Fibroblast of mammary gland (primary cell): ENCODE data around the gene FBLN2.

Experiments used
- DNase-seq: peaks from one replicate; pipeline ENCODE4 v3.0.0-alpha.2; 2010; ENCODE audit warnings: low read depth
- H3K4me3 ChIP-seq: 2 replicates; pipeline ENCODE4 v1.5.1; 2011; ENCODE audit warnings: low read depth, mild to moderate bottlenecking, low read length, moderate library complexity; ENCODE audit not compliant: control insufficient read depth
- TF ChIP-seq, protein P1 (sequence below): conservative IDR thresholded peaks from 2 replicates; pipeline ENCODE4 v1.5.1; 2011; ENCODE audit warnings: low read depth, low read length, inconsistent platforms; ENCODE audit not compliant: control insufficient read depth, insufficient read depth

FBLN2 gene

DNA sequence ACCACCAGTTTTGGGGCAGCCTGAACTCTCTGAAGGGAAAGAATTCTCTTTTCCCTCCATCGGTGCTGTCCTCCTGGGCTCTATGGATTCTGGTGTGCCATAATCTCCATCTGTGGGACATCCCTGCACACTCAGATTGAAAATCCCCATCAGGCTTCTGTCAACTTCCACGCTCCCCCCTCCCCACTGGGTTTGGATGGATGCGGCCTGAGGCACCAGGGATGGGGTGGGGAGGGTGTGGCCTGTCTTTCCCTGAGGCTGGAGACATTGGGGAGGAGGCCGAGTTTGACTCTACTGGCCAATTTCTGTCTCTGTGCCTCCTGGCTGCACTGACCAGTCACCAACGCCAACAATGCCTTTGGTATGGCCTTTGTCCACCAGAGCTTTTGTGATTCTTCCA is 16.3 kb upstream of the FBLN2 start:
- no peak overlapping the region for H3K4me3 ChIP-seq
- TF ChIP-seq, protein P1, sequence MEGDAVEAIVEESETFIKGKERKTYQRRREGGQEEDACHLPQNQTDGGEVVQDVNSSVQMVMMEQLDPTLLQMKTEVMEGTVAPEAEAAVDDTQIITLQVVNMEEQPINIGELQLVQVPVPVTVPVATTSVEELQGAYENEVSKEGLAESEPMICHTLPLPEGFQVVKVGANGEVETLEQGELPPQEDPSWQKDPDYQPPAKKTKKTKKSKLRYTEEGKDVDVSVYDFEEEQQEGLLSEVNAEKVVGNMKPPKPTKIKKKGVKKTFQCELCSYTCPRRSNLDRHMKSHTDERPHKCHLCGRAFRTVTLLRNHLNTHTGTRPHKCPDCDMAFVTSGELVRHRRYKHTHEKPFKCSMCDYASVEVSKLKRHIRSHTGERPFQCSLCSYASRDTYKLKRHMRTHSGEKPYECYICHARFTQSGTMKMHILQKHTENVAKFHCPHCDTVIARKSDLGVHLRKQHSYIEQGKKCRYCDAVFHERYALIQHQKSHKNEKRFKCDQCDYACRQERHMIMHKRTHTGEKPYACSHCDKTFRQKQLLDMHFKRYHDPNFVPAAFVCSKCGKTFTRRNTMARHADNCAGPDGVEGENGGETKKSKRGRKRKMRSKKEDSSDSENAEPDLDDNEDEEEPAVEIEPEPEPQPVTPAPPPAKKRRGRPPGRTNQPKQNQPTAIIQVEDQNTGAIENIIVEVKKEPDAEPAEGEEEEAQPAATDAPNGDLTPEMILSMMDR: no peak
- no peak for DNase-seq

DNA sequence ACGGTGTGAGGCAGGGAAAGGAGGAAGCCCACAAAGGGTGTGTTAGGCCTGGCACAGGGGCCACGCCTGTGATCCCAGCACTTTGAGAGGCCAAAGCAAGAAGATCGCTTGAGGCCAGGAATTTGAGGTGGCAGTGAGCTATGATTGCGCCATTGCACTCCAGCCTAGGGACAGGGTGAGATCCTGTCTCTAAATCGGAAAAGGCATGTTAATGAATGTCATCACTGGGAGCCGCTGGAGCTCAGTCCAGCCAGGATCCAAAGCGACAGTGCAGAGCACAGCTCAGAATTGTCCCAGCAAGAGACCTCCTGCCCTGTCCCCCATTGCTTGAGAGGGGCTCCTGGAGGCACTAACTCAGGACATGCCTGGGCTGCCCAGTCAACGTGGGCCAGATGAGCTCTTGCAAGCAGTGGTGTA is 15.0 kb upstream of the FBLN2 start:
- H3K4me3 ChIP-seq: no peak overlapping the region
- no peak for DNase-seq
- TF ChIP-seq, protein P1: no peak

DNA sequence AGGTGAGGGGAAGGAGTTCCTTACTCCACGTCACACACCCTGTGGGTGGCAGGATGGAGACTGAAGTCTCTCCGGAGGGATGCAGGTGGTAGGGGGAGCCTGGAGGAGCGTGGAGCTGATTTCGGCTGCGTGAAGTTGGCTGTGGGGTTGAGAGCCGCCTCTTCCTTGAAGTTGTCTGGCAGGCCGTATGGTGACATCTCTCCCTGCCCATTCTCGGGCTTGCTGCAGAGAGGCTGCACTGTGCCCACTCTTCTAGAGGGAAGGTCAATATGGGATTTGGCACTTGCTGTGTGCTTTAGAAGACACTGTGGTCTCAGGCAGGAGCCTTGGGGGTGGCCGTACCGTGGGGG is 13.4 kb upstream of the FBLN2 start:
- TF ChIP-seq, protein P1: no peak
- H3K4me3 ChIP-seq: no peak overlapping the region
- DNase-seq: no peak

DNA sequence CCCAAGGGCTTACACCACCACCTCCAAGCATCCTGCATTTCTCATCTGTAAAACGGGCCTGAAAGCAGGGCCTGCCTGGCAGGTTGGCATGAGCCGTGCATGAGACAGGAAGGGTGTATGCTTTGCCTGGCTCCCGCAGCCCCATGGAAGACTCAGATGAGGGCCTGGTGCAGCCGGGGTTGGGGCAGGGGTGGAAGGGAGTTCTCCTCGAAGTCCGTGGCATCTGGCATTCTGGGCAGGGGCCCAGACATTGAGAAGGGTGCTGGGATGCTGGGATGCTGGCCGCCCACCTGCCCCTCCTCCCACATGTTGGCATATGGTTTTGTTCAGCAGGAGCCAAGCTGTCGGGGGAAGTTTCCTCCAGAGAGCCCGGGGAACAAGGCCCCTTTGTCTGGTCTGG is 13.0 kb upstream of the FBLN2 start:
- DNase-seq: no peak
- no peak overlapping the region for H3K4me3 ChIP-seq
- TF ChIP-seq, protein P1: no peak

DNA sequence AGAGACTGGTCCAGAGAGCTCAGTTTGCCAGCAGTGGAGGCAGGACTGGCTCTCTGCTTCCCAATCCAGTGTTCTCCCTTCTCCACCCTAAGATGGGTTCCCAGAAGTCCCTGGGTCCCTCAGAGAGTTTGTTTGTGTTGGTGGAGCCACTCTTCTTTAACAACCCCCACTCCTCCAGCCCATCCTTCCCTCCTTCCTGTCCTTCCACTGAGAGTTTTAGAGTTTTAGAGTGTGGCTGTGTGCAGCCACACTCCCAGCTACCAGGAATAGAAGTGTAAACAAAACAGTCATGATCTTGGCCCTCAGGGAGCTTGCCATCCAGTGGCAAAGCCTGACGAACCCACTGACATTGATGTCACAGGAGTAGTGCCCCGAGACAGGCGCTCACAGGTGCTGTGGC is 12.5 kb upstream of the FBLN2 start:
- TF ChIP-seq, protein P1: no peak
- no peak for DNase-seq
- H3K4me3 ChIP-seq: no peak overlapping the region

DNA sequence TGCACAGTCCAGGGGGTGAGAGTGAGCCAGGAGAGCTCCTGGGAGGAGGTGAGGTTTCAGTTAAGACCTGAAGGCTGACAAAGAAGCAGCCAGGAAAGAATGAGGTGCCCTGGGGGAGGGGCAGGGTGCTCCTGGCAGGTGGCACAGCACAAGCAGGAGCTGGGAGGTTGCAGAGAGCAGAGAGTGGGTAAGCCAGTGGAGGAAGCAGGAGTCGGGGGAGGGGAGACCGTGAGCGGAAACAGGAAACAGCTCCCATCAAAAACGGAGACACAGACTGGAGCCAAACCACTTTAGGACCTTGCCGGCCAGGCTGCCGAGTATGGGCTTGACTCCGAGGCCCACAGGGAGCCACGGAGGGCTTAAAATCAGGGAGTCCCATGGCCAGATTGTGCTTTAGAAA is 12.1 kb upstream of the FBLN2 start:
- TF ChIP-seq, protein P1: no peak
- no peak for DNase-seq
- no peak overlapping the region for H3K4me3 ChIP-seq

DNA sequence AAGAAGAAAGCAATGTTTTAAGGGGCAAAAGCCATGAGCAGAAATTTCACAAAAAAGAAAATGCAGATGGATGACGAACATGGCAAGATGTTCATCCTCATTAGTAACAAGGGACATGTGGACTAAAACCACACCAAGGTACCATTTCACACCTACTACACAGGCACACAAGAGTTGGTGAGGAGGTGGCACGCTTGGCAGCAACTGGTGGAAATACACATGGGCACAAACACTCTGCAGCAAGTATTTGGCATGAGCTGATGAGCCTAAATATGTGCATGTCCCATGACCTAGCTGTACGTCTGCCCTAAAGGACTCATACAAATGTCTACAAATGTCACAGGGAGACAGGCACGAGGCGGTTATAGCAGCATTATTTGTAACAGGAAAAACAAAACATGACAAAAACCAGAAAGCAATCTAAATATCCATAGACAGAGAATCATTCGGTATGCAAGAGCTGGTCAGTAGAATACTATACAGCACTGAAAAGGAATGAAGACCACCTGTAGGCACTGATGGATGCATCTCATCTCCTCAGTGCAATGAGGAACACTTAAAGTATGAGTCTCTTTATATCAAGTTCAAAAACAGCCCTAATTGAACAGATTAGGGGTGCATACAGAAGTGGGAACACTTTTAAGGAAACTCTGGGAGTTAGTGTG is 11.5 kb upstream of the FBLN2 start:
- no peak for DNase-seq
- TF ChIP-seq, protein P1: no peak
- no peak overlapping the region for H3K4me3 ChIP-seq
